GM23338 (cell line): ENCODE results near the gene UTP4.

Source experiments
- CREB1 ChIP-seq: fragments of 250-450 bp; sonication (Bioruptor Pico); IDR thresholded peaks from 2 replicates; pipeline ENCODE4 v1.5.0; 2020; ENCODE audit warnings: low read depth, mild to moderate bottlenecking, moderate library complexity
- ETS1 ChIP-seq: IDR thresholded peaks from 2 replicates; pipeline ENCODE4 v1.6.1; 2016; ENCODE audit warnings: antibody characterized with exemption
- EZH2 ChIP-seq: fragments of 200-600 bp; sonication (generic); IDR thresholded peaks from one replicate; pipeline ENCODE4 v1.8.0; 2017; ENCODE audit warnings: antibody characterized with exemption, mild to moderate bottlenecking, low read depth; ENCODE audit not compliant: unreplicated experiment
- EZH2phosphoT487 ChIP-seq: fragments of 200-600 bp; sonication (generic); IDR thresholded peaks from one replicate; pipeline ENCODE4 v1.8.1; 2018; ENCODE audit warnings: antibody characterized with exemption; ENCODE audit not compliant: unreplicated experiment
- JUNB ChIP-seq: IDR thresholded peaks from one replicate; pipeline ENCODE4 v1.6.1; 2016; ENCODE audit warnings: antibody characterized with exemption; ENCODE audit not compliant: unreplicated experiment
- POLR2AphosphoS5 ChIP-seq: IDR thresholded peaks from 2 replicates; pipeline ENCODE4 v1.6.1; 2016; ENCODE audit warnings: antibody characterized with exemption, low read depth
- REST ChIP-seq: IDR thresholded peaks from one replicate; pipeline ENCODE4 v1.6.1; 2018; ENCODE audit warnings: antibody characterized with exemption; ENCODE audit not compliant: unreplicated experiment
- STAT1 ChIP-seq: IDR thresholded peaks from one replicate; pipeline ENCODE4 v1.6.1; 2016; ENCODE audit warnings: antibody characterized with exemption; ENCODE audit not compliant: unreplicated experiment
- ZNF331 ChIP-seq: fragments of 250-450 bp; sonication (Bioruptor Pico); IDR thresholded peaks from 2 replicates; pipeline ENCODE4 v1.5.0; 2020; ENCODE audit warnings: low read depth, mild to moderate bottlenecking, moderate library complexity
- TF ChIP-seq, protein P1 (sequence below), 2 experiments: fragments of 200-600 bp in 1 of 2; sonication (generic) in 1 of 2; conservative IDR thresholded peaks; 2 replicates each; pipeline versions ENCODE4 v1.5.1 to v1.6.1; 2016 to 2017; ENCODE audit warnings: antibody characterized with exemption in 2 of 2, low read depth in 2 of 2, mild to moderate bottlenecking in 2 of 2, moderate library complexity in 1 of 2

- TF ChIP-seq, protein P1, sequence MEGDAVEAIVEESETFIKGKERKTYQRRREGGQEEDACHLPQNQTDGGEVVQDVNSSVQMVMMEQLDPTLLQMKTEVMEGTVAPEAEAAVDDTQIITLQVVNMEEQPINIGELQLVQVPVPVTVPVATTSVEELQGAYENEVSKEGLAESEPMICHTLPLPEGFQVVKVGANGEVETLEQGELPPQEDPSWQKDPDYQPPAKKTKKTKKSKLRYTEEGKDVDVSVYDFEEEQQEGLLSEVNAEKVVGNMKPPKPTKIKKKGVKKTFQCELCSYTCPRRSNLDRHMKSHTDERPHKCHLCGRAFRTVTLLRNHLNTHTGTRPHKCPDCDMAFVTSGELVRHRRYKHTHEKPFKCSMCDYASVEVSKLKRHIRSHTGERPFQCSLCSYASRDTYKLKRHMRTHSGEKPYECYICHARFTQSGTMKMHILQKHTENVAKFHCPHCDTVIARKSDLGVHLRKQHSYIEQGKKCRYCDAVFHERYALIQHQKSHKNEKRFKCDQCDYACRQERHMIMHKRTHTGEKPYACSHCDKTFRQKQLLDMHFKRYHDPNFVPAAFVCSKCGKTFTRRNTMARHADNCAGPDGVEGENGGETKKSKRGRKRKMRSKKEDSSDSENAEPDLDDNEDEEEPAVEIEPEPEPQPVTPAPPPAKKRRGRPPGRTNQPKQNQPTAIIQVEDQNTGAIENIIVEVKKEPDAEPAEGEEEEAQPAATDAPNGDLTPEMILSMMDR (conservative IDR thresholded peaks at IDR 0.05; ENCODE audit: low read depth in 2 of 2), result no peak
- TF ChIP-seq JUNB (no peak), CREB1 (no peak), EZH2 (no peak), ZNF331 (CRISPR knock-in tag) (no peak), EZH2phosphoT487 (no peak), POLR2AphosphoS5 (no peak), REST (no peak), STAT1 (no peak), ETS1 (no peak)
Observed at GRCh38 chr16:69088684-69089083, 43.8 kb upstream of the UTP4 start.
